Stimulated activated CD8-positive, alpha-beta memory T cell treated with anti-CD3 and anti-CD28 coated beads, Interleukin-7, amount 100 ng/mL, for 48 hours (primary cell): ENCODE data around the gene RIMBP3B.
"Not testable (repeated sequence)": the region's sequence is repeated elsewhere in the genome, so short reads cannot be mapped to it uniquely, and the experiment has no call there.

Source experiments
- DNase-seq, 2 donors: peaks; one replicate each; pipeline ENCODE4 v3.0.0-alpha.2; 2020; ENCODE audit warnings: low read depth in 1 of 2; ENCODE audit errors: extremely low read depth in 1 of 2

RIMBP3B gene

GRCh38 chr22:21407792-21408191, 24.2 kb downstream of the RIMBP3B start:
- DNase-seq: not testable (repeated sequence)

- DNase-seq: not testable (repeated sequence)
Observed at GRCh38 chr22:21416375-21416774, 32.8 kb downstream of the RIMBP3B start.

GRCh38 chr22:21417227-21417746, 33.7 kb downstream of the RIMBP3B start, which contains the start of gene HIC2:
HIC2 (plus strand) TSS chr22:21417371; CDS start chr22:21442832, 25,461 bp downstream.
- DNase-seq: not testable (repeated sequence)

GRCh38 chr22:21417853-21418252, 34.3 kb downstream of the RIMBP3B start:
- not testable (repeated sequence) for DNase-seq

GRCh38 chr22:21418974-21419638, 35.6 kb downstream of the RIMBP3B start:
- not testable (repeated sequence) for DNase-seq

- not testable (repeated sequence) for DNase-seq
Observed at GRCh38 chr22:21420180-21420763, 36.7 kb downstream of the RIMBP3B start.

GRCh38 chr22:21424084-21424709, 40.6 kb downstream of the RIMBP3B start:
- DNase-seq: not testable (repeated sequence)

GRCh38 chr22:21434378-21435233, 51.1 kb downstream of the RIMBP3B start:
- not testable (repeated sequence) for DNase-seq

GRCh38 chr22:21435998-21436810, 52.7 kb downstream of the RIMBP3B start:
- DNase-seq: not testable (repeated sequence)

GRCh38 chr22:21438013-21438412, 54.5 kb downstream of the RIMBP3B start:
- not testable (repeated sequence) for DNase-seq
